ENCODE measurements around the gene HDAC6. TPM values are rescaled to one million over a fixed set of nuclear protein-coding genes. Genes with fewer than 3 reads are reported as not detected.

Gene HDAC6
- total RNA-seq, 1 experiment from 2014 or later, result 79.9 TPM

GRCh38 chrX:48800574-48801279 lies 1.1 kb upstream of the HDAC6 start:
- Histone ChIP-seq H3K27ac (ENCODE audit: low read depth, low read length) (peak overlapping the region; percentile 76), H3K4me1 (ENCODE audit: control insufficient read depth in 1 of 2, insufficient read depth in 2 of 2, low read length in 2 of 2) (peaks cover 9 to 18% of the 10 kb centered on the region in 2 experiments; a peak in 3 of 4 replicates), H3K4me3 (replicated peaks in 1 of 2; ENCODE audit: low read depth in 1 of 2, low read length in 2 of 2) (peak overlapping the region; percentile 72 to 73), H3K9me3 (ENCODE audit: control insufficient read depth in 1 of 2, insufficient read depth in 1 of 2, low read depth in 1 of 2, low read length in 2 of 2) (no peaks in the 10 kb centered on the region), H3K9me2 (ENCODE audit: insufficient read depth) (no peaks in the 10 kb centered on the region), H3K79me2 (ENCODE audit: insufficient read depth, low read length) (peaks cover 2% of the 10 kb centered on the region; the same call in 1 of the 2 replicates), H3K4me2 (ENCODE audit: low read length) (peak overlapping the region; percentile 84), H3K36me3 (ENCODE audit: control insufficient read depth in 1 of 2, insufficient read depth in 2 of 2, low read length in 2 of 2) (no peaks in the 10 kb centered on the region; a peak in 2 of 4 replicates), H3K9ac (ENCODE audit: low read length) (peak overlapping the region; percentile 78), H2AFZ (ENCODE audit: low read depth, low read length, poor library complexity, severe bottlenecking) (no peak overlapping the region), H4K20me1 (ENCODE audit: insufficient read depth) (no peaks in the 10 kb centered on the region), H3K27me3 (ENCODE audit: insufficient read depth, low read length) (no peaks in the 10 kb centered on the region)
- BruUV-seq (replicated peaks), result TSS peak; percentile 93
- RAD21 ChIA-PET (ENCODE audit: low non-redundant PET in 1 of 2, low total read pairs in 2 of 2, uncharacterized antibody in 2 of 2, unreplicated experiment in 2 of 2), result no interaction called here
- intact Hi-C loops (cut with micrococcal nuclease), result loop anchor here (10.0 kb wide), 1 partner anchor 94 kb away; the partner anchor contains the start of genes PQBP1 and TIMM17B
- ATAC-seq, result no peak
- TF ChIP-seq YY1 (IDR thresholded peaks at IDR 0.05; ENCODE audit: extremely low read depth, insufficient replicate concordance, low read depth, low read length), result no peak
- TF ChIP-seq ATF3 (IDR thresholded peaks at IDR 0.05), result no peak
- no peak for TF ChIP-seq CTCF (IDR thresholded peaks at IDR 0.05 in 2 of 3, conservative IDR thresholded peaks at IDR 0.05 in 1 of 3; ENCODE audit: borderline replicate concordance in 1 of 3, insufficient read depth in 1 of 3, low read depth in 2 of 3, low read length in 2 of 3)
- no peak for TF ChIP-seq EZH2 (IDR thresholded peaks at IDR 0.05)
- no peak for TF ChIP-seq RAD21 (IDR thresholded peaks at IDR 0.05; ENCODE audit: low read depth)
- no peak for TF ChIP-seq ZNF274 (IDR thresholded peaks at IDR 0.05; ENCODE audit: low read depth, low read length)
- TF ChIP-seq EZH2phosphoT487 (IDR thresholded peaks at IDR 0.05; ENCODE audit: borderline replicate concordance), result no peak
- no peak for TF ChIP-seq TCF7L2 (IDR thresholded peaks at IDR 0.05; ENCODE audit: borderline replicate concordance, extremely low read depth, insufficient read depth, insufficient read length)
- TF ChIP-seq SRF (IDR thresholded peaks at IDR 0.05; ENCODE audit: low read depth), result no peak
- no peak for TF ChIP-seq POLR2AphosphoS5 (IDR thresholded peaks at IDR 0.05; ENCODE audit: low read depth, low read length)
- TF ChIP-seq REST (IDR thresholded peaks at IDR 0.05; ENCODE audit: low read depth), result no peak
- no peak for TF ChIP-seq CBX3 (IDR thresholded peaks at IDR 0.05; ENCODE audit: low read depth)
- no peak for TF ChIP-seq FOSL1 (IDR thresholded peaks at IDR 0.05; ENCODE audit: low read depth)
- no peak for TF ChIP-seq ZBTB33 (IDR thresholded peaks at IDR 0.05; ENCODE audit: extremely low read depth, insufficient replicate concordance, low read length)
- no peak for TF ChIP-seq SIN3A (IDR thresholded peaks at IDR 0.05; ENCODE audit: low read depth)
- TF ChIP-seq ELF1 (IDR thresholded peaks at IDR 0.05; ENCODE audit: borderline replicate concordance, low read depth), result no peak
- no peak for TF ChIP-seq EGR1 (IDR thresholded peaks at IDR 0.05; ENCODE audit: low read depth)
- no peak for TF ChIP-seq MAX (IDR thresholded peaks at IDR 0.05)
- no peak for TF ChIP-seq JUND (IDR thresholded peaks at IDR 0.05)
- POLR2A ChIA-PET, result interaction anchor here (1.0 to 2.2 kb wide), 3 partner anchors 63 to 202 kb away, joined by 3 to 7 read pairs (median 6); partner anchors contain the start of genes GRIPAP1, PQBP1 and TIMM17B
- no peak for DNase-seq (ENCODE audit: low read depth, low spot score)
- CTCF ChIA-PET, result no interaction called here
